SH-SY5Y (cell line): ENCODE data around the gene ALDH6A1.

Experiments
- GATA2 ChIP-seq: IDR thresholded peaks from 2 replicates; pipeline ENCODE4 v1.6.1; 2011; ENCODE audit warnings: mild to moderate bottlenecking, low read depth, low read length
- GATA3 ChIP-seq: IDR thresholded peaks from 2 replicates; pipeline ENCODE4 v1.6.1; 2011; ENCODE audit warnings: low read depth, mild to moderate bottlenecking, low read length, moderate library complexity

- TF ChIP-seq GATA3 = no peak
- no peak for TF ChIP-seq GATA2
These were observed 55.1 kb downstream of the ALDH6A1 start for GRCh38 chr14:74029136-74029535.
